HEK293 (cell line): ENCODE measurements around the gene ABCA7.

Experiments used
- CTCF ChIP-seq: fragments of 450-650 bp; formaldehyde crosslinking; IDR thresholded peaks from 2 replicates; pipeline ENCODE4 v1.5.1; 2016; ENCODE audit warnings: missing biosample characterization, missing genetic modification characterization
- PRDM4 ChIP-seq: fragments of 450-650 bp; formaldehyde crosslinking; IDR thresholded peaks from 2 replicates; pipeline ENCODE4 v1.5.1; 2017; ENCODE audit warnings: missing biosample characterization, missing genetic modification characterization
- YY2 ChIP-seq: fragments of 450-650 bp; formaldehyde crosslinking; IDR thresholded peaks from 2 replicates; pipeline ENCODE4 v1.5.1; 2016; ENCODE audit warnings: missing biosample characterization, missing genetic modification characterization
- ZNF133 ChIP-seq: fragments of 450-650 bp; formaldehyde crosslinking; IDR thresholded peaks from 2 replicates; pipeline ENCODE4 v1.5.1; 2016; ENCODE audit warnings: missing biosample characterization, missing genetic modification characterization
- ZNF274 ChIP-seq, 2 experiments: fragments of 200-500 bp in 1 of 2; fragments of 450-650 bp in 1 of 2; sonication (Bioruptor generic) in 1 of 2; formaldehyde crosslinking in 1 of 2; IDR thresholded peaks; 2 replicates each; pipeline versions ENCODE4 v1.5.1 to v1.6.1; 2014 to 2016; ENCODE audit warnings: borderline replicate concordance in 1 of 2, inconsistent platforms in 1 of 2, low read length in 1 of 2, missing biosample characterization in 1 of 2, missing genetic modification characterization in 1 of 2
- TF ChIP-seq, protein P1 (sequence below): fragments of 450-650 bp; formaldehyde crosslinking; IDR thresholded peaks from 2 replicates; pipeline ENCODE4 v1.5.1; 2016; ENCODE audit warnings: missing biosample characterization, missing genetic modification characterization

DNA sequence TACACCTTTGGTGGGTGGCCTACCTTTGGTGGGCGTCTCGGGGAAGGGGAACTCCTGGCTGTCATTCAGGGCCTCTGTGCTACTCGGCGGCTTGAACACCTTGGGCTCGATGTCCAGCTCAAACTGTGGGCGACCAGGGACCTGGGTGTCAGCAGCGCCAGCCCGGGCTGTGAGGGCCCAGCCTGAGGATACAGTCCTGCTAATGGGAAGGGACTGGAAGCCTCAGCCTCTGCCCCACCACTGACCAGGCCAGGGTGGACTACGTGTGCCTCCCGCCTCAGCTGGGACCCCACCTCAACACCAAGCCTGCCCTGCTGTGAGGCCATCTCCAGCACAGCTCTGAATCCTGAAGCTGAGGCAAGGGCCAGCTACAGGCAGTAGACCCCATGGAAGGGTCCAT lies 26.7 kb upstream of the ABCA7 start:
- no peak for TF ChIP-seq ZNF133 (tag by site-specific recombination)
- TF ChIP-seq PRDM4, result no peak
- TF ChIP-seq, protein P1, sequence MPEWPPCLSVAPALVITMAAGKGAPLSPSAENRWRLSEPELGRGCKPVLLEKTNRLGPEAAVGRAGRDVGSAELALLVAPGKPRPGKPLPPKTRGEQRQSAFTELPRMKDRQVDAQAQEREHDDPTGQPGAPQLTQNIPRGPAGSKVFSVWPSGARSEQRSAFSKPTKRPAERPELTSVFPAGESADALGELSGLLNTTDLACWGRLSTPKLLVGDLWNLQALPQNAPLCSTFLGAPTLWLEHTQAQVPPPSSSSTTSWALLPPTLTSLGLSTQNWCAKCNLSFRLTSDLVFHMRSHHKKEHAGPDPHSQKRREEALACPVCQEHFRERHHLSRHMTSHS (tag by site-specific recombination), result no peak
- no peak for TF ChIP-seq CTCF (tag by site-specific recombination)
- no peak for TF ChIP-seq YY2 (tag by site-specific recombination)
- no peak for TF ChIP-seq ZNF274 (IDR thresholded peaks at IDR 0.05; ENCODE audit: low read length)
- no peak for TF ChIP-seq ZNF274 (tag by site-specific recombination; IDR thresholded peaks at IDR 0.05; ENCODE audit: borderline replicate concordance)
